Measurements from ENCODE around the gene LAD1. TPM values are rescaled to one million over a fixed set of nuclear protein-coding genes. Genes with fewer than 3 reads are reported as not detected.

Gene LAD1
- total and polyA plus RNA-seq, 2 of the 13 experiments (the other 11 are each of a cell fraction or from before 2014, with no cell fraction given), result 10.8 to 65.6 TPM

DNA sequence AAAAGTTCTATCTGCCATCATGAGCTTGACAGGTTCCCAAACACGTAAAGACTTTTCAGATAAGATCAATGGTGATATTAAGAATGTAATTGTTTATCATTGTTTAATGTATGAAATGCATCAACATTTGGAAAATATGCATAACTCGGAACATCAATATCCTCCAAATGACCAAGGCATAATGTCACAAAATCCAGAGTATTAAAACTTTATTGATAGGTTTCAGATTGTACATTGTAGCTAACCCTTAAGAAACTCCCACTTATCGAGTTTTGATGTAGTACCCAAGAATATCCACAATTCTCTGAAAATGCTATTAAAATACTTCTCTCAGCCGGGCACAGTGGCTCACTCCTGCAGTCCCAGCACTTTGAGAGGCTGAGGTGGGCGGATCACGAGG, 34.5 kb upstream of the LAD1 start:
- CTCF ChIA-PET (ENCODE audit: low intra/inter-chr PET ratio, low total read pairs), result no interaction called here
- no peak for FAIRE-seq
- no peak for ATAC-seq
- Histone ChIP-seq H3K4me2 (ENCODE audit: low read depth, low read length) (no peak overlapping the region), H3K27ac (ENCODE audit: extremely low read length, insufficient read depth, low read length) (no peak overlapping the region), H2AFZ (ENCODE audit: low read length) (no peak overlapping the region), H3K79me2 (ENCODE audit: insufficient read depth, low read length) (no peaks in the 10 kb centered on the region), H3K9ac (ENCODE audit: insufficient read depth, low read depth, low read length) (no peak overlapping the region), H3K4me1 (ENCODE audit: insufficient read depth, low read length) (peaks cover 8% of the 10 kb centered on the region; the same call in 1 of the 2 replicates), H3K4me3 (replicated peaks in 1 of 3; ENCODE audit: insufficient read depth in 1 of 3, low read depth in 2 of 3, low read length in 3 of 3) (no peak overlapping the region), H3K27me3 (ENCODE audit: control insufficient read depth in 1 of 2, insufficient read depth in 2 of 2, low read length in 2 of 2) (peaks cover 4 to 29% of the 10 kb centered on the region in 2 experiments; a peak in 3 of 5 replicates), H4K20me1 (ENCODE audit: insufficient read depth, low read length) (no peaks in the 10 kb centered on the region), H3K36me3 (replicated peaks in 1 of 2; ENCODE audit: control insufficient read depth in 1 of 2, insufficient read depth in 2 of 2, low read length in 2 of 2) (no peaks in the 10 kb centered on the region), H3K9me3 (ENCODE audit: low read length) (no peaks in the 10 kb centered on the region)
- in situ Hi-C loops (cut with HindIII; ENCODE audit: extremely low pct_ligation_motif_present, low pct_unique_long_range_greater_than_20kb) (no loop called here), intact Hi-C loops (cut with micrococcal nuclease; ENCODE audit: unreplicated experiment) (no loop called here)
- no TSS peak for BruUV-seq (replicated peaks)
- POLR2A ChIA-PET, result no interaction called here
- TF ChIP-seq NFE2L1 (CRISPR knock-in tag; IDR thresholded peaks at IDR 0.05; ENCODE audit: borderline replicate concordance), result no peak
- TF ChIP-seq, protein P1, sequence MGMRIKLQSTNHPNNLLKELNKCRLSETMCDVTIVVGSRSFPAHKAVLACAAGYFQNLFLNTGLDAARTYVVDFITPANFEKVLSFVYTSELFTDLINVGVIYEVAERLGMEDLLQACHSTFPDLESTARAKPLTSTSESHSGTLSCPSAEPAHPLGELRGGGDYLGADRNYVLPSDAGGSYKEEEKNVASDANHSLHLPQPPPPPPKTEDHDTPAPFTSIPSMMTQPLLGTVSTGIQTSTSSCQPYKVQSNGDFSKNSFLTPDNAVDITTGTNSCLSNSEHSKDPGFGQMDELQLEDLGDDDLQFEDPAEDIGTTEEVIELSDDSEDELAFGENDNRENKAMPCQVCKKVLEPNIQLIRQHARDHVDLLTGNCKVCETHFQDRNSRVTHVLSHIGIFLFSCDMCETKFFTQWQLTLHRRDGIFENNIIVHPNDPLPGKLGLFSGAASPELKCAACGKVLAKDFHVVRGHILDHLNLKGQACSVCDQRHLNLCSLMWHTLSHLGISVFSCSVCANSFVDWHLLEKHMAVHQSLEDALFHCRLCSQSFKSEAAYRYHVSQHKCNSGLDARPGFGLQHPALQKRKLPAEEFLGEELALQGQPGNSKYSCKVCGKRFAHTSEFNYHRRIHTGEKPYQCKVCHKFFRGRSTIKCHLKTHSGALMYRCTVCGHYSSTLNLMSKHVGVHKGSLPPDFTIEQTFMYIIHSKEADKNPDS (CRISPR knock-in tag; IDR thresholded peaks at IDR 0.05), result no peak
- TF ChIP-seq RFX3 (CRISPR knock-in tag; IDR thresholded peaks at IDR 0.05), result no peak
- TF ChIP-seq, protein P2, sequence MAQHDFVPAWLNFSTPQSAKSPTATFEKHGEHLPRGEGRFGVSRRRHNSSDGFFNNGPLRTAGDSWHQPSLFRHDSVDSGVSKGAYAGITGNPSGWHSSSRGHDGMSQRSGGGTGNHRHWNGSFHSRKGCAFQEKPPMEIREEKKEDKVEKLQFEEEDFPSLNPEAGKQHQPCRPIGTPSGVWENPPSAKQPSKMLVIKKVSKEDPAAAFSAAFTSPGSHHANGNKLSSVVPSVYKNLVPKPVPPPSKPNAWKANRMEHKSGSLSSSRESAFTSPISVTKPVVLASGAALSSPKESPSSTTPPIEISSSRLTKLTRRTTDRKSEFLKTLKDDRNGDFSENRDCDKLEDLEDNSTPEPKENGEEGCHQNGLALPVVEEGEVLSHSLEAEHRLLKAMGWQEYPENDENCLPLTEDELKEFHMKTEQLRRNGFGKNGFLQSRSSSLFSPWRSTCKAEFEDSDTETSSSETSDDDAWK (CRISPR knock-in tag; IDR thresholded peaks at IDR 0.05), result no peak
- no peak for TF ChIP-seq ZNF280B (CRISPR knock-in tag; IDR thresholded peaks at IDR 0.05; ENCODE audit: borderline replicate concordance)
- TF ChIP-seq NCOA2 (CRISPR knock-in tag; IDR thresholded peaks at IDR 0.05), result no peak
- TF ChIP-seq KLF13 (CRISPR knock-in tag; IDR thresholded peaks at IDR 0.05), result no peak
- no peak for TF ChIP-seq NCOA5 (CRISPR knock-in tag; IDR thresholded peaks at IDR 0.05)
- TF ChIP-seq RBM22 (optimal IDR thresholded peaks at IDR 0.05; ENCODE audit: low read length), result no peak
- no peak for TF ChIP-seq SMAD1 (CRISPR knock-in tag; IDR thresholded peaks at IDR 0.05; ENCODE audit: borderline replicate concordance, low read depth)
- TF ChIP-seq, protein P3, sequence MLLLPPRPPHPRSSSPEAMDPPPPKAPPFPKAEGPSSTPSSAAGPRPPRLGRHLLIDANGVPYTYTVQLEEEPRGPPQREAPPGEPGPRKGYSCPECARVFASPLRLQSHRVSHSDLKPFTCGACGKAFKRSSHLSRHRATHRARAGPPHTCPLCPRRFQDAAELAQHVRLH (CRISPR knock-in tag; IDR thresholded peaks at IDR 0.05; ENCODE audit: borderline replicate concordance, low read depth), result no peak
- TF ChIP-seq ZNF687 (CRISPR knock-in tag; IDR thresholded peaks at IDR 0.05), result no peak
- 6% methylated on average over 6 of the region's 6 CpGs for WGBS (ENCODE audit: low lambda C conversion rate)
- DNase-seq (ENCODE audit: low spot score), result no peak

Measured in HepG2 (cell line).